ENCODE data around the gene GDF10. TPM values are rescaled to one million over a fixed set of nuclear protein-coding genes. Genes with fewer than 3 reads are reported as not detected.

The GDF10 gene
- total and polyA plus RNA-seq, 2 donors (not counting 1 experiment from before 2014, with no cell fraction given): not detected

GRCh38 chr10:47349516-47349915 lies 49.5 kb downstream of the GDF10 start:
- Histone ChIP-seq H2AFZ (ENCODE audit: insufficient read depth, low read depth, low read length, poor library complexity, severe bottlenecking) (no peak overlapping the region), H3K4me3 (ENCODE audit: control extremely low read depth in 1 of 5, extremely low read depth in 1 of 5, insufficient read depth in 1 of 5, low read depth in 2 of 5, low read length in 4 of 5) (no peak overlapping the region), H3K4me2 (replicated peaks; ENCODE audit: low read depth, low read length, poor library complexity, severe bottlenecking) (no peak overlapping the region), H3K9ac (ENCODE audit: low read length) (no peak overlapping the region), H3K4me1 (ENCODE audit: control insufficient read depth in 2 of 2, insufficient read depth in 2 of 2, low read length in 2 of 2) (no peaks in the 10 kb centered on the region), H3K27ac (ENCODE audit: low read length in 2 of 2) (no peak overlapping the region), H3K79me2 (ENCODE audit: control insufficient read depth, insufficient read depth, low read length) (no peaks in the 10 kb centered on the region), H3K27me3 (replicated peaks in 1 of 4; ENCODE audit: control extremely low read depth in 1 of 4, control insufficient read depth in 3 of 4, insufficient read depth in 4 of 4, low read length in 3 of 4) (no peaks in the 10 kb centered on the region), H3K36me3 (replicated peaks in 1 of 2; ENCODE audit: control extremely low read depth in 1 of 2, control insufficient read depth in 1 of 2, extremely low read depth in 1 of 2, insufficient read depth in 2 of 2, low read length in 1 of 2) (no peaks in the 10 kb centered on the region), H4K20me1 (ENCODE audit: control insufficient read depth, insufficient read depth, low read length, poor library complexity, severe bottlenecking) (no peaks in the 10 kb centered on the region), H3K9me3 (ENCODE audit: control extremely low read depth in 1 of 3, control insufficient read depth in 2 of 3, insufficient read depth in 1 of 3, low read length in 2 of 3) (no peaks in the 10 kb centered on the region)
- H3K9me3 Mint-ChIP-seq (ENCODE audit: insufficient read depth): no peaks in the 10 kb centered on the region
- ATAC-seq (ENCODE audit: low read depth): no peak
- no peaks in the 10 kb centered on the region for H3K4me1 Mint-ChIP-seq
- H3K27ac Mint-ChIP-seq: no peak overlapping the region
- DNase-seq: no peak
- ChIA-PET CTCF (no interaction called here), POLR2A (no interaction called here)
- TF ChIP-seq EZH2 (IDR thresholded peaks at IDR 0.05; ENCODE audit: borderline replicate concordance, insufficient read depth, low read depth, low read length, poor library complexity, severe bottlenecking): no peak
- TF ChIP-seq CTCF (IDR thresholded peaks at IDR 0.05): no peak
- WGBS (ENCODE audit: insufficient coverage): 95% methylated on average over 22 of the region's 22 CpGs
- intact Hi-C loops (cut with micrococcal nuclease): no loop called here
- H3K27me3 Mint-ChIP-seq: no peaks in the 10 kb centered on the region
- no peak overlapping the region for H3K4me3 Mint-ChIP-seq

- H3K9me3 Mint-ChIP-seq (ENCODE audit: insufficient read depth): no peaks in the 10 kb centered on the region
- no peaks in the 10 kb centered on the region for H3K4me1 ChIP-seq (ENCODE audit: control insufficient read depth in 2 of 2, insufficient read depth in 2 of 2, low read length in 2 of 2)
- no peaks in the 10 kb centered on the region for H3K79me2 ChIP-seq (ENCODE audit: control insufficient read depth, insufficient read depth, low read length)
- H3K4me2 ChIP-seq (replicated peaks; ENCODE audit: low read depth, low read length, poor library complexity, severe bottlenecking): no peak overlapping the region
- no peaks in the 10 kb centered on the region for H4K20me1 ChIP-seq (ENCODE audit: control insufficient read depth, insufficient read depth, low read length, poor library complexity, severe bottlenecking)
- POLR2A ChIA-PET: no interaction called here
- intact Hi-C loops (cut with micrococcal nuclease): no loop called here
- no peaks in the 10 kb centered on the region for H3K36me3 ChIP-seq (replicated peaks in 1 of 2; ENCODE audit: control extremely low read depth in 1 of 2, control insufficient read depth in 1 of 2, extremely low read depth in 1 of 2, insufficient read depth in 2 of 2, low read length in 1 of 2)
- H3K9me3 ChIP-seq (ENCODE audit: control extremely low read depth in 1 of 3, control insufficient read depth in 2 of 3, insufficient read depth in 1 of 3, low read length in 2 of 3): no peaks in the 10 kb centered on the region
- no peak for DNase-seq
- no peak overlapping the region for H3K9ac ChIP-seq (ENCODE audit: low read length)
- no peak for ATAC-seq (ENCODE audit: low read depth)
- no peak overlapping the region for H2AFZ ChIP-seq (ENCODE audit: insufficient read depth, low read depth, low read length, poor library complexity, severe bottlenecking)
- no peak overlapping the region for H3K27ac Mint-ChIP-seq
- H3K27me3 ChIP-seq (replicated peaks in 1 of 4; ENCODE audit: control extremely low read depth in 1 of 4, control insufficient read depth in 3 of 4, insufficient read depth in 4 of 4, low read length in 3 of 4): no peaks in the 10 kb centered on the region
- CTCF ChIA-PET: no interaction called here
- H3K4me3 Mint-ChIP-seq: no peak overlapping the region
- no peak for TF ChIP-seq EZH2 (IDR thresholded peaks at IDR 0.05; ENCODE audit: borderline replicate concordance, insufficient read depth, low read depth, low read length, poor library complexity, severe bottlenecking)
- no peak overlapping the region for H3K4me3 ChIP-seq (ENCODE audit: control extremely low read depth in 1 of 5, extremely low read depth in 1 of 5, insufficient read depth in 1 of 5, low read depth in 2 of 5, low read length in 4 of 5)
- WGBS (ENCODE audit: insufficient coverage): 97% methylated on average over 30 of the region's 31 CpGs
- H3K27me3 Mint-ChIP-seq: no peaks in the 10 kb centered on the region
- H3K27ac ChIP-seq (ENCODE audit: low read length in 2 of 2): no peak overlapping the region
- no peaks in the 10 kb centered on the region for H3K4me1 Mint-ChIP-seq
These were observed 50.0 kb downstream of the GDF10 start for GRCh38 chr10:47349941-47350371.
